ENCODE data around the gene GAP43.

The GAP43 gene

DNA sequence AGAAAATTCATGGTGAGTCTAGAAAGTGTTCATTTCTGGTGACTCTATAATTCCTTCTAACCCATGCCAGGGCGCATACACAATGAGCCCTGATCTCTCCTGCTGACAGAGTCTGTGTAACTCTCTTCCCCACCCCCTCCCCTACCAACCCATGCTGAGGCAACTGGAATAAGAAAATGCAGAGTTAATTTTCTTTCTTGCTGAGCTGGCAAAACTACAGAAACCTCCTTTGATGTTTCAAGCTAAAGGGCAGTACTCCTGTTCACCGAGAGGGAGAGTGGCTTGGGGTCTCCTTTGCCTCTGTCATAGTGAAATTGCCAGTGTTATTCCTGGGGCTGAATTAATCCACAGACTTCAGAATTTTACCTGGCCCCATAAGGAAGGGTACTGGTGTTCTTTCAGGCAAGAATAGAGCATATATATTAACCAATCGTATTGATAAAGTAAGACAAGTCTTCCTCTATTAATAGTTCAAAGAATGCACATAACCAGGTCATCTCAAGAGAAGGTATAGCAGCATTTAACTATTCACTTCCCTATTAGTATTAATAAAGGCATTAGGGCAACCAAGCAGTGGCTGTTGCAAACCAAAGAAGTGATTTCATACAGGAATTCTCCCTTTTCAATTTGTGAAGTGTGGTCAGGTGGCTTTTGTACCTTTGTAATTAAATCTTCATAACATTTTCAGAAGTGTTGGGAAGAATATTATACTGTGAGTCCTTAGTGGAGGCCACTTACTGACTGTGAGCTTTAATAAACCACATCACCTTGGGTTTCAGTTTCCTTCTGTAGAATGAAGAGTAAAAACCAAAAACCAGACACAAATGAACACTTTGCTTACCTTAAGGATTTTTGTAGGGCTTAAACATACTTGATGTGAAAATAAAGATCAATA lies 4.1 kb downstream of the GAP43 start:
- DNase-seq = no peak

DNA sequence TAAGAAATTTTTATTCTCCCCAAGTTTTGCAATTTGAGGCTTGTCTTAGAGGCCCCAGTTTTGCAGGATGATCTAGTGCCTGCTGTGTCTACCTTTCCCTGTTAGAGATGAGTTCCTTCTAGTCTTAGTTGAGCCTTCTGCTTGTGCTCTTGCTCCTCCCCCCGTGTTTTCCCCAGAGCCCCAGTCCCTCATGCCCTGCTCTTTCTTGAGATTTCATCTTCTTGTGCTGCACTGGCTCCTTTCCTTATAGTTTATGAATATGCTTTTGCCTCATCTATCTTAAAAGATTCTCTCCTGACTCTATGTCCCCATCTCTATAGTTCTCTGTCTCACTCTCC lies 4.7 kb downstream of the GAP43 start:
- DNase-seq = no peak

DNA sequence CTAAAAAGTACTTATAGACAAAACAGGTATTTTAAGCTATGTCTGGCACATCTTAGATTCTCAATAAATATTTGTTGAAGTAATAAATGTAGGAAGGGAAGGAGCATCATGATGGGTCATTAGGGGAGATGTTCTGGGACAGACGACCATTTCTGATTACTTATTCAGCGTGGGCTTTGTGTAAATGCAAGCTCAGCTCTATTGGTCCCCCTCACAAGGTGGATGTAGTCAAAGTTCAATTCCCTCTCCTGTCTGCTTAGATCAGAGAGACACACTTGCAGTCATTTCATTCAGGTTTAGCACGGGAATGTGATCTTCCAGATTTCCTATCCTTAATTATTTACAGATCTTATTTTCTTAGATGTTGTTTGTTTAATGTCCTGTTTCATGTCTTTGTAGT lies 7.5 kb downstream of the GAP43 start:
- no peak for DNase-seq

DNA sequence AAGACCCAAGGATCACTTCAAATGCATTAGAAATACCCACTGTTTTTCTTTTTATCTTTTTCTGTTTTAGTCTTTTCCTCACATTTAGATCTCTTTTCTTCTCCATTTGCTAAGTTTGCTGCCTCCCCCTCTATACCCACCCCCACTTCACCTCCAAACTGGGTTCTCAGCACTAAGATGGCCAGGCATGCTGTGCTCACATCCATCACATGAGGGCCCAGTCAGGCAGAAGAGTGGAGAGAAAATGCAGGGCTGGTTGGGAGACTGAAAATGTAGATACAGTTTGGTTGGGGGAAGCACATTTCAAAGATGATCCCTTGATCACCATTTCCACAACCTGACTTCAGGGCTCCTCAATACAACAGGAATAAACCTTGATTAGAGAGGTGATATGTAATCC lies 8.7 kb downstream of the GAP43 start:
- DNase-seq = no peak

DNA sequence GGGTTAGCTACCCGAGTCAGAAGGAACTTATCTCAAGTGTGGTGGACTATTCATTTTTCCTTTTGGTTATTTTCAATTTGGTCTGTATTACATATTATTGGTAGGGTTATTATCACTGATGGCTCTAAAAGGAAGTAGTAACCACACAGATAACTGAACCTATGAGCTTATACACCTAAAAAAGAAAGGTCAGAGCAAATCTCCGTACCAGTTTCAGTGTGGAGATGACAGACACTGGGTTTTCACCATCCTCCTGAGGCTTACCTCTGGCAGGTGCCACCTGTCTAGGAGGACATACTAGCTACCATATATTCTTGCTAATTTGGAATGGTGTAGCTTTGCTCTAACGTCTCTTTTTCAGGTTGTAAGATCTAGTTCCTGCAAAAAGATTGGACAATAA lies 10.2 kb downstream of the GAP43 start:
- DNase-seq = no peak

DNA sequence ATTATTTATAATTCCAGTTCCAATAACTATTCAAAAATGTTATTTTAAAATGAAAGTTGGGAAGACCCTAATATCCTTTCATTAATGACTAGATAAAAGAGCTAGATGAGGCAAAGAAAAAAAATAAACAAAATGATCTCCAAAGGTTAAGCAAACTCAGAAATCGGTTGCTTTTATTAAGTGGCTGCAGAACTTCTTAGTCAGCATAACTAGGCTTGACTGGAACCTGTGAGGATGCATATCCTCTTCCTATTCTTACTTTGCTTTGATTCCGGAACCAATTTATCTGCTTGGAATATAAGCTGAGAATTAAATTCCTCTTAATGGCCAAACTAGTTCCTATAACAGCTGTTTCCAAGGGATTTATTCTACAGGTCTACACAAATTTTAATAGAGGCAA lies 10.7 kb downstream of the GAP43 start:
- DNase-seq = no peak

DNA sequence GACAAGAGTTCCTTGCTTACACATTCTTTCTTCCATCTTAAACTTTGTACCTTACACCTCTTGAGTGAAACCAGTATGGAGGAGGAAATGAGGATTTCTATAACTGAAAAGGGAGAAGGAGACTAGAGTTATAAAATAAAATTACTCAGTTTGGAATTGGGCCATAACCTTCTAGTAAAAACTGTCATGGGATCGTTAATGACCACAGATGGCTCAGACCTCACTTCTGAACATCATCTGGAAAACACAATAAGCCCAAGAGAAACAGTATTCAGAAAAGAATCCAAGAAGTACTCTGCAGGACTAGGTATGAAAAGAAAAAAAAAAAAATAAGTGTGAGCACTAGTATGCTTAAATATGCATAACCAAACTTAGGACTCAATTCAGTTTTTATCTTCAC lies 12.1 kb downstream of the GAP43 start:
- DNase-seq = no peak

DNA sequence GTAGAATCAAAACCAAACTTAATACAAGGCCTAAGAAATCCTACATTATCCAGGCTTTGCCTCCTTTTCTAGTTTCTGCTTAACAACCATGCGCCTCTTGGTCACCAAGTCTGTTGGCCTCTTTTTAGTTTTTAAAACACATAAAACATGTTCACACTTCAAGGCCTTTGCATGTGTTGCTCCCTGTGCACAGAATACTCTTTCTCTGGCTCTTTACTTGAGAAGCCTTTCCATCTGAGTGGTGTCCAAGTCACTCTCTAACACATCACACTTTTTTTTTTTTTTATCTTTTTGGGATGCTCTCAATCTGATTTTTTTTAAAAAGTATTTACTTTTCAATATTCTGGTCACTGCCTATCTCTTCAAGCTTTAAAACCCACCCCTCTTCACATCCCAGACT lies 14.9 kb downstream of the GAP43 start:
- DNase-seq = no peak

DNA sequence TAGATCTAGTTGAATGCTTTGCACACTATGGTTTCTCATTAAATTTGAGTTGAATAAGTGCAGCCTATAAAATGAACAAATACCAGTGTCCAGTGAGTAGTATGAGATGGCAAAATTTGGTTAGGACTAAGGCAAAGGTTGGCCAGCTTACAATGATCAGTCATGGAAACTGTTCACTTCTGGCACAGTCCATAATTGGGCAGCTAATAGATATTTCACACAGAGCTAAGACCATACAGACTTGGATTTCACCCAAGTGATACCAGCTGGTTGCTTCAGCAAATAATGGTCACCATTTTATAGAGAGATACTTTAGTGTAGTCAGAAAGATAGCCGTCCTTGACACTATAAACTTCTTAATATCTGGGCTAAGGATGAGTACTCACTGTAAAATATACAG lies 15.7 kb downstream of the GAP43 start:
- no peak for DNase-seq

DNA sequence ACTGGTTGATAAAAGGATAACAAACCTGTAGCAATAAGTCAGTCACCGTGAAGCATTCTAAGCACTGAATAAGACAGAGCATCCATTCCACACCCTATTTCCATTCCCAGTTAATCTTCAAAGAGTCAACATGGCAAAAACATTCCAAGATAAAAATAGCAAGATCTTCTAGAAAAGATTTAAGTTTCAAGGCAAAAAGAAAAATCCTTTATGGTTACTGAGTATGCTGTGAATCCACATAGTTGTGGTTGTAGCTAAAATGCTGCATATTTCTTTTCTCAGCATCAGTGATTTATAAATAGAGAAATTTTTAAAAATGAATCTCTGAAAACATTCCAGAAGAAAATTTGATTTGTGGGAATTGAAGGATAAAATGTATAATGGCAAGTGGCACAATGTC lies 21.1 kb downstream of the GAP43 start:
- DNase-seq = no peak

DNA sequence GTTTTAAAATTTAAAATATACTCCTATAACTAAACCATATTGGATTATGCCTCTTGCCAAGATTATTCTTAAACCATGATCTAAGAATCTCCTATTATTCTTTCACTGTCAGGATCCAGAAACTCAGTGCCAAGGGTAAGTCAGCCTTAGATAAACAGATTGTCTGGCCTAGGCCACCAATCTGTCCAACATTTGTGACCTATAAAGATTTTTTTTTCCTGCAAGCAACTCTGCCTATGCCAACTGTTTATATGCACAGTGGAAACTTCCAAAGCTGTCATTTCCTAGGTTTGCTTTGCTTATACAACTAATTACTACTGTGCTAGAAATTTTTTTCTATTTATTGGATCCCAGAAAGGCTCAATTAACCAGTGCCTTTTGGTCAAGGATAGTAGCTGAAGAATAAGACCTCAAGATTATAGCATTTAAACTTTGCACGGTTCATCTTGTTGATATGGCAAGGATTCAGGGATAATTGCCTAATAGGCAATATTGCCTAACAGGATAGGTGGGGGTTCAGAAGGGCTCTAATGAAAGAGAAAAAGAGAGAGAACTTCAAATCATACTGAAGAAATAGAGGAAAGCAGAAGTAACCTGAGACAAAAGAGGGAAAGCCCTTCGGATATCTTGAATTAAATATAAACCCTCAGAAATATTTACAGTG lies 22.8 kb downstream of the GAP43 start:
- no peak for DNase-seq

DNA sequence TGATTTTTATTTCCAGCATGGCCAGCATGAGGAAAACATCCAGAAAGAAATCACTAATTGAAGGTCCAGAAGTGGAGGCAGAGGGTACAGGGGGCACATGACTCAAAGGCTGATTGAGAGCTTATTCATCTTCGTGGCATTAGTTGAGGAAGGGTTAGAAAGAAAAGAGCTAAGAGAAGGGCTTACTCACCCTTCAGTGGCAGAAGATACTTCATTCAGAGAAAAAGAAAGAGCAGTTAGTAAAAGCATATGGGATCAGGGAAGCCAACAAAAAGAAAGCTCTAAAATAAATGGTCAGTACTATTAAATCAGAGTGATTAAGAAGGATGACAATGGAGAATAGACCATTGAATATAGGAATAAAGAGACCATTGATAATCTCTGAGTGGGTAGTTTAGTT lies 25.2 kb downstream of the GAP43 start:
- DNase-seq = no peak

DNA sequence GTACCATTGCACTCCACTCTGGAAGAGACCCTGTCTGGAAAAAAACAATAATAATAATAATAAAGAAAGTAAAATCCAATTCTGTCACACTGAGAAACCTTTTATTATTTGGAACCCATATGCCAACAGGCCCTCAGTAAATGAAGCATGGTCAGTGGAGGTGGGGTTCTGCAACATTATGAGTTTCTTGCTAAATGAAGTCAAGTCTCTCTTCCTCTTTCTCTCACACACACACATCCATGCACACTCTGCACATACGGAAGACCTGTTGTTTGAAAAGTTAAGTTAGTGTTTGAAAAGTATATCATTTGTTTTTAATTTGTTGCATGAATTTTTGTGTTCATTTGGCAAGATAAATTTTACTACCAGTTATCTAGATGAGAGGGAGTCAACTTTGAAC lies 27.8 kb downstream of the GAP43 start:
- DNase-seq = no peak

DNA sequence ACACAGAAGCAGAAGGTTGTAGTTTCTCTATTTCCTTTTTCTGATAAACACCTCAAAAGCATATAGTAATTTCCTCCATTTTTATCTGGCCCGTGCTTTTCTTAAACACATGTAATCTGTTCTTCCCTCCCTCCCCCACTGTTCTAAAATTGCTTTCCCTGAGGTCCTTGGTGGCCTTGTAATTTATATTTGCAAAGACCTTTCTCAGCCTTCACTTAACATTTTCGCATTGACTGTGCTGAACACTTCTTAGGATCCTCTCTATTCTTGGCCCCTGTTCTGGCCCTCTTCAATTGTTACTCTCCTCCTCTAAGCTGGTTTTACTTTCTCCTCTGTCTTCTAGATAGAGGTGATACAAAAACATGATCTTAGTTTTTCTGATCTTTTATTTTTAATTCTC lies 28.3 kb downstream of the GAP43 start:
- DNase-seq = no peak

DNA sequence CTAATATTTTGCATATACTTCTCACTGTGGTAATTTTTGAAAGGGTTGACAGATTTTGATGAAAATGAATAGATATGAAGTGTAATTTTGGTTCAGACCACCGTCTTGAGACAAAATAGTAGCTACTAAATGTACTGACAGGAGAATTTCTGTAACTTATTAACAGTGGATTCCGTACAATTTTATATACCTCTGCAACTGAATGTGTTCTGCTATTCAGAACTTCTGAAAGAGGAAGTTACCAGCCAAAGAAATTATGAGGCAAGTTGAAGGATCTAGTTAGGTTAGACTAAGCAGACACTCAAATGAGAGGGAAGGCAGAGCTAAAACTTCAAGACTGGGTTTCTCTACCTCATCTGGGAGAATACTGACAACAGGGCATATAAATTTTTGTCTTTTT lies 29.4 kb downstream of the GAP43 start:
- DNase-seq = peak; percentile 39

DNA sequence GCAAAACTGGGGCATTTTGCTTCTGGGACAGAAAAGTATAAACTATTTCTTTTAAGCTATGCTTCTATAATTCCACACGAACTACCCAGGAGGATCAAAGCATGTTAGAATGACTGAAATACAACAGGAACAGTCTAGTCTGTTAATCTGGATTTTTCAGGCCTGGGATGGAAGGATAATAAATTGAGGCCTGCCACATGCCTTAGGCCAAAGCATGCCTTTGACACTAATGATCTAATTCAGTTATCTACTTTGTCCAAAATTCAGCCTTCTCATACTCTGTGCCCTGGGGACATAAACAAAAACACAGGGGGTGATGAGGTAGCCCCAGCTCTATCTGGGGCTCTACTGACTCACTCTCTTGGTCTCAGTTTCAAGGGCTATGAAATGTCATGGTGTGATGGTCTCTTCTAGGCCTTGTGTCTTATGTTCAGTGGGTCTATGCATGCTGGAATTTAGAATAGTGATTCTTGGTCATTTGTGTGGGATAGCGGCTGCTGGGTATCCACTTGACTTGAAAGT lies 32.5 kb downstream of the GAP43 start:
- no peak for DNase-seq

DNA sequence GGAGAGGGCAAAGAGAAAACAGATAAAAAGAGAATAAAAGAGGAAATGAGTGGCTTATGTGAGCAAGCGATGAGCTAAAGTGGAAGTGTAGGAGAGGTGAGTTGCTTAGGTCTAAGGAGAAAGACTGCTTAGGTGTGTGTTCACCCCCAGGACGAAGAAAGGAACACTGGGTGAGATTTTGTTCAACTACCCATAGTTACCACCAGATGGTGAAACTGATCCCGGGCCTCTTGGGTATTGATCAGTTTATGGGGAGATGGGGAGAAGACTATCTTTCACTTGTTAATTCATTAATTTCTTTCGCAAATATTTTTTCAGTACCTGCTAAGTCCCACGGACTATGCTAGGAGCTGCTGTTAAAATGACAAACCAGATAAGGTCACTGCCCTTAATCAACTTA lies 33.9 kb downstream of the GAP43 start:
- DNase-seq = peak; percentile 15

DNA sequence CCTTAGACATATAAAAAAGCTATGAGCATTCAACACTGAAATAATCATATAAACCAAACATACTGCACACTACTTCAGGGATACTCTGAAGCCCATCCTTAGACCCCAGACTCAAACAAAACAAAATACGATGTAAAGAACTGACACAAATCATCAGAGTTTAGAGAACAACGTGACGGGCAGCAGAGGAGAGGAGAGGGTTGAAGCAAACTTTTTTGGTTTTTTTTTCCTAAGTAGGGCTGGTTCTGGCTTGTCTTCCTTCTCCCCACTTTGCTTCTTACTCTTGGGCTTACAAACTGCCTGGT lies 34.7 kb downstream of the GAP43 start:
- DNase-seq = no peak

DNA sequence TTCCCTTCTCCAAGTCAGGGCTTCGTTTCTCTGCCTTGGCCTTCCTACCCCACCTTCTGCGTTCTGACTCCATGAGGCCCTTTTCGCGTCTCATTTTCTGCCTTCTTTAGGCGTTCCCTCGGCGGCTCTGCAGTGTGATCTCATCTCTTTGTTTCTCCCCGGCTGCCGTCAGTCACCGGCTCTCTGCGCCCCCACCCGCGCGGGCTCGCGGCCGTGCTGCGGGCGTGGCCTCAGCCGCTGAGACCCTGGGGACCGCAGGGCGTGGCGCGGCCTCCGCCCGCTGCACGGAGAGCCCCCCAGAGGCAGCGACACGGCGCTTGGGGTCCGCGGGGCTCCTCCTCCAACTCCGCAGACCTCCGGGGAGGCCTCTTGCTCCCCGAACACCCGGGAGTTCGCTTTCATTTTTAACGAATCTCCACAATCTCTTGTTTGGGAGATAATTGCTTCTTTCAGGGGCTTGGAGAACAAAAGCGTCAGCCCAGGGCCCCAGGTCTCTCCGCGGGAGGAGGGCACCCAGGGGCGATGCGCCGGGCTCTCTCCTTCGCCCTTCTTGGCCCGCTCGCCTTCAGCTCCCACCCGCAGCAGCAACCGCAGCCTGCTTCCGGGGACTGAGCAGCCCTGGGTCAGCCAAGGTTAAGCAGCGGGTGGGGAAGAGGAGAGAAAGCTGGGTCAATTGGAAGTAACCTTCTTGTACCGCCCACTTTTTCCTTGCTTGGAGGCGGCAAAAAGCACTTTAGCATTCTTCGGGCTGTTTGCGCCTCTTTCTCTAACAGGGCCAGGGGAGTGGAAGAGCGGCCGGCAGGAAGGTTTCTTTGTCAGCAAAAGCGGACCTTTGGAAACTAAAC lies 35.2 kb downstream of the GAP43 start:
- DNase-seq = peak; percentile 85

DNA sequence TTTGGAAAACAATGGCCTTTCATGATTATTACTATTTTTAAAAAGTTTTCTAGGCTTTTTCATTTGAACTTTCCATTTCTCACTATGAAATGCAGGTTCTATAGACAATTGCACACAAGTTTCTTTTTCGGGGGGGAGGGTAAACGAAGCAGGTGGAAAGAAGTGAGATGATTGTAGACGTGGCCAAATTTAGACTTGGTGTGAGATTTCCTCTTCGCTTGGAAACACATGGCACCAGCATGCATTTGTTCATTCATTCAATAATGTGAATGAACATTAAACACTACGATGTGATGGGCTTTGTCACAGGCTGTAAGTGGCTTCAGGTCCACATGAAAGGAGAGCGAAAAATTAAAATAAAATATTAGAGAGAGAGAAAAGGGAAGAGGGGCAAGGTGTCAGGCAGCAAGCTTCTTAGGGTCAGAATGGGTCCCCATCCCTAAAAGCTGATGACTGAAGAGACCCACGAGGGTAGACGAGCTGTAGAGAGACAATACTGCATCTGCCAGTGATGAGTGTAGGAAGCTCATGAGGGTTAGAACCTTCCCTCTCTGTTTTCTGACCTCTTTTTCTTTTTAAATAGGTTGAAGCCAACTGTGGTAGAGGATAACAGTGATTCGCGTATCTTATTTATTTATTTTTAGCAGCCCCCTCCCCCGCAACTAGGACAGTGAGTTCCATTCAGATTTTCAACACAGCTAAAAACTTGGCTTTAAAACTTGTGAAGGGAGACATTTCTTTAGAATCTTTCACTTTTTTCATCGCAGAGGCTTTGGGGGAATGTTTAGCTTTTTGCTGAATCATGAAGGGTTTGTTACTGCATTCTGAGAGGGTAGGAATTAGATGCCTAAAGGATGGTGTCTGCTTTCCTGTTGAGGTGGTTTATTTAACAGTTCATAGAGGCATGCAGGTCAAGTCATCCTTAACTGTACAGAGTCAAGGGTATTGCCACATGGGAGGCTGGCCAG lies 36.2 kb downstream of the GAP43 start:
- DNase-seq = no peak

DNA sequence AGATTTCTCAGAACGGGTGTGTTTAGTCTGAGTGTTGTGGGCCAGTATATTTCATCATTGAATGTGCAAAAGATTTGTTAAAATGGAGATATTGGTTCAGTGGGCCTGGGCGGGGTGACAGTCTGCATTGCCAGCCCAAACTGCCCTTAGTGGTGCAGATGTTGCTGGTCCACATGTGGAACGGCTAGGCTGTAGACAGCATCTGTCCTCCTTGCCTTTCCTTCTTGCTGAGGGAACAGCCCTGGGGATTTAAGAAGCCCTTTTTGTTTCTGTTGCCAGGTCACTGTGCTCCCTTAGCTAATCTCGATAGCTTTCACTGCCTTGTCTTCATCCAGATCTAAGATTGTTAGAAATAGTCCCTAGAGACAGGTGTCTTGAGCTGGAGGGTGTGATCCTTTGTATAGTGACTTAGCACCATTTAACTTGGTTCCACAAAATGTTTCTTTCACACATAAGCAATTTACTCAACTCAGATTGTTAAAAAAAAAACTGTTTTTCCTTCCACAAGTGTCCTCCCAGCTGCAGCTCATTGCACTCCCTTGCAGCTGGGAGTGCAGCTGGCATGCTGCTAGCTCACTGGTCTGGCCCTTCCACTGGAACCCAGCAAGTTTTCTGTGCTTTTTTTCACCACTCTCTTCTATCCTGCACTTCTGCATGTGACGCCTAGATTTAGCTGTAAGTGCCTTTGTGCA lies 37.5 kb downstream of the GAP43 start:
- DNase-seq = no peak

DNA sequence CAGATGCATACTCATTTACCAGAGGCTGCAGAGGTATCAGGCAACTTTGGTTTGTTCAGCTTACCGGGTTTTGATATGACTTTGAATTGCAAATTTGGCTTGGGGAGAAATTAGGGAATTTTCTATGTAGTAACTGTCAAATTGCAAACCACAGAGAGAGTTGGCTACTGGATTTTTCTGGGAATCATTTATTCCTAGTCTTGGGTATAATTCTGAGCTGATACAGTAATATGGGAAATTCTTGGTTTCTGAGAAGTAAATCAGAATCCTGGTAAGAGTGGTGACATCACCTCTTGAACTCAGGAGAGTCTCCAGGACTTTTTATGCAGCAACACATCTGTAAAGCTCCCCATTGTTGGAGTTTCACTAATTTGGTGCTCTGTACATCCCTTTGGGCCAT lies 39.0 kb downstream of the GAP43 start:
- DNase-seq = no peak
